22Rv1 (cell line): ENCODE data around the gene AXIN2.

Source experiments
- CTCF ChIP-seq: fragments of 450-650 bp; IDR thresholded peaks from 2 replicates; pipeline ENCODE4 v1.5.1; 2017; ENCODE audit warnings: mild to moderate bottlenecking
- ZFX ChIP-seq: fragments of 450-650 bp; IDR thresholded peaks from 2 replicates; pipeline ENCODE4 v1.6.1; 2017; ENCODE audit warnings: antibody characterized with exemption, borderline replicate concordance

DNA sequence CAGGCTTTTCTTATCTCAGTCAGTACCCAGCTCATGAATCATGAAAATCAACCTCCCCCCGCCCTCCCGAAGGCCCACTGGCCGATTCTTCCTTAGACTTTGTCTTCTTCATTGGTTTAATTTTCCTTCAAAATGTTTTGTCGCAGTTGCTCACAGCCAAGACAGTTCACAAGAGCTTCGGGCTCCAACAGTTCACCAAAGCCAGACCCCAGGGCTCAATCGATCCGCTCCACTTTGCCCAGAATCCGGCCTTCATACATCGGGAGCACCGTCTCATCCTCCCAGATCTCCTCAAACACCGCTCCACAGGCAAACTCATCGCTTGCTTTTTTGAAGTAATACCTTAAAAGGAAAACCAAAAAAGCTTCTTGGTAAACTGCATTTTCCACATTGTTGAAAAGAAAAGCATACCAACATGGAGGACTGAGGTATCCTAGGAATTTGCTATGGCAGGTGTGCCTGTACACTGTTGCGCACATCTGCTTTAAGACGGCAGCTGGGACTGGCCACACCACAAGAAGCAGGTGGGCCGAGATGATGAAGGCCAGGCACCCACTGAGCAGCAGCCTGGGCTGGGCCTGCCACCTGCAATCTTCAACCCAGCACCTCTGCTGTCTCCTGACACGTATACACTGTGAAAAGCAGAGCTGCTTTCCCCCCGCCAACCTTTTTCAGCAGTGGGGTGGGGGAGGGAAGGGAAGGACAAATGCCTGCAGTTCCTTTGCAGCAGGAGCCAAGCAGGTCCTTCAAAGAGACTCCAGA, 31.5 kb downstream of the AXIN2 start:
- TF ChIP-seq CTCF (no peak), ZFX (no peak)
